ENCODE measurements around the gene CABLES1.

GRCh38 chr18:23135550-23136325 is 453 bp downstream of the CABLES1 start:
- no peak for TF ChIP-seq CTCF (IDR thresholded peaks at IDR 0.05)
- no peak for TF ChIP-seq POLR2A (IDR thresholded peaks at IDR 0.05)
